Measurements from ENCODE around the gene CNN3. TPM values are rescaled to one million over a fixed set of nuclear protein-coding genes. Genes with fewer than 3 reads are reported as not detected.

CNN3 gene
- total RNA-seq, 4 donors from 2014 or later, result 22.4 to 96.2 (median 59.7) TPM

- in situ Hi-C loops (cut with MboI; ENCODE audit: low pct_ligation_motif_present in 1 of 4, low pct_unique_long_range_greater_than_20kb in 1 of 4, low sequenced_read_pairs in 3 of 4), result loop anchor here in 1 of 4 donors (25.0 kb wide), 1 partner anchor 87 kb away; no protein-coding TSS in a partner anchor
- DNase-seq, result peak; percentile 19
These were observed 23.1 kb upstream of the CNN3 start for GRCh38 chr1:94949681-94950661.

GRCh38 chr1:94947437-94947836, 20.5 kb upstream of the CNN3 start:
- Histone ChIP-seq H3K4me3 (no peak overlapping the region), H3K9me3 (no peaks in the 10 kb centered on the region), H3K27me3 (no peaks in the 10 kb centered on the region), H3K36me3 (no peaks in the 10 kb centered on the region), H3K4me1 (peaks cover 13 to 24% (median 15%) of the 10 kb centered on the region in 4 donors), H3K27ac (peak overlapping the region; percentile 38 to 57 (median 50))
- no peak for DNase-seq
- intact Hi-C loops (cut with DNase I; ENCODE audit: low total_unique reads), result no loop called here
- TF ChIP-seq POLR2AphosphoS5 (IDR thresholded peaks at IDR 0.05) (no peak), CTCF (IDR thresholded peaks at IDR 0.05) (no peak), POLR2A (IDR thresholded peaks at IDR 0.05) (no peak), EP300 (IDR thresholded peaks at IDR 0.05; ENCODE audit: low read depth) (no peak)
- WGBS, 2 donors (ENCODE audit: low coverage in 1 of 2), result 58% methylated on average over 1 of the region's 1 CpG; no CpG with 5 or more reads in 1 of the 2 donors
- in situ Hi-C loops (cut with MboI; ENCODE audit: low pct_ligation_motif_present in 1 of 4, low pct_unique_long_range_greater_than_20kb in 1 of 4, low sequenced_read_pairs in 3 of 4), result loop anchor here in 1 of 4 donors (25.0 kb wide), 1 partner anchor 90 kb away; no protein-coding TSS in a partner anchor

More at GRCh38 chr1:94949681-94950661, 23.1 kb upstream of the CNN3 start:
- H3K27ac ChIP-seq, result peak overlapping the region in 1 of 4 donors; percentile 54
- H3K4me1 ChIP-seq, result peaks cover 12 to 36% (median 18%) of the 10 kb centered on the region in 4 donors
- 41 to 52% methylated on average over 4 of the region's 4 CpGs for WGBS, 2 donors (ENCODE audit: low coverage in 1 of 2)
- no peak overlapping the region for H3K4me3 ChIP-seq
- no peaks in the 10 kb centered on the region for H3K27me3 ChIP-seq
- TF ChIP-seq EP300 (IDR thresholded peaks at IDR 0.05; ENCODE audit: low read depth) (no peak), POLR2A (IDR thresholded peaks at IDR 0.05) (no peak), CTCF (IDR thresholded peaks at IDR 0.05) (no peak)
- no peaks in the 10 kb centered on the region for H3K9me3 ChIP-seq
- no peaks in the 10 kb centered on the region for H3K36me3 ChIP-seq
- intact Hi-C loops (cut with DNase I; ENCODE audit: low total_unique reads), result no loop called here

GRCh38 chr1:94946886-94947285, 20.0 kb upstream of the CNN3 start:
- TF ChIP-seq POLR2A (IDR thresholded peaks at IDR 0.05) (no peak), EP300 (IDR thresholded peaks at IDR 0.05; ENCODE audit: low read depth) (no peak), POLR2AphosphoS5 (IDR thresholded peaks at IDR 0.05) (no peak), CTCF (IDR thresholded peaks at IDR 0.05) (no peak)
- intact Hi-C loops (cut with DNase I; ENCODE audit: low total_unique reads) (no loop called here), in situ Hi-C loops (cut with MboI; ENCODE audit: low pct_ligation_motif_present in 1 of 4, low pct_unique_long_range_greater_than_20kb in 1 of 4, low sequenced_read_pairs in 3 of 4) (loop anchor here in 1 of 4 donors (25.0 kb wide), 1 partner anchor 90 kb away; no protein-coding TSS in a partner anchor)
- Histone ChIP-seq H3K27ac (peak overlapping the region; percentile 27 to 57 (median 42)), H3K36me3 (no peaks in the 10 kb centered on the region), H3K9me3 (no peaks in the 10 kb centered on the region), H3K4me3 (no peak overlapping the region), H3K27me3 (no peaks in the 10 kb centered on the region), H3K4me1 (peaks cover 13 to 29% (median 18%) of the 10 kb centered on the region in 4 donors)
- 24 to 47% methylated on average over 3 of the region's 3 CpGs for WGBS, 2 donors (ENCODE audit: low coverage in 1 of 2)
- DNase-seq, result no peak

Measured in transverse colon (tissue), 4 donors.